Left ventricle myocardium superior (tissue), 1 donor: ENCODE results near the gene TMEM80. TPM values are rescaled to one million over a fixed set of nuclear protein-coding genes. Genes with fewer than 3 reads are reported as not detected.

Source experiments
- ATAC-seq: fragments of 200-7000 bp; cut with Tn5 transposase; one replicate; pipeline ENCODE4 v1.9.1; 2020; ENCODE audit warnings: mild to moderate bottlenecking, moderate library complexity
- DNase-seq: peaks from one replicate; pipeline ENCODE4 v3.0.0-alpha.2; 2020
- intact Hi-C: fragments of 100-400 bp; cut with micrococcal nuclease; formaldehyde crosslinking; loops from one replicate; pipeline ENCODE4 v1.11.0; 2022
- total RNA-seq: library from RNA; stranded (reverse); fragmentation: NEBNext Ultra II Directional; extraction: Animal tissue kit (Norgen Biotek cat#: 25700); gene quantifications from one replicate; pipeline ENCODE4 v1.2.1, GENCODE V29; 2021
- donor health status: DM: no; HTN: yes; CAD: no; lungs with severe emphysema.

TMEM80 gene
- total RNA-seq, 1 donor from 2014 or later = 9.0 TPM

DNA sequence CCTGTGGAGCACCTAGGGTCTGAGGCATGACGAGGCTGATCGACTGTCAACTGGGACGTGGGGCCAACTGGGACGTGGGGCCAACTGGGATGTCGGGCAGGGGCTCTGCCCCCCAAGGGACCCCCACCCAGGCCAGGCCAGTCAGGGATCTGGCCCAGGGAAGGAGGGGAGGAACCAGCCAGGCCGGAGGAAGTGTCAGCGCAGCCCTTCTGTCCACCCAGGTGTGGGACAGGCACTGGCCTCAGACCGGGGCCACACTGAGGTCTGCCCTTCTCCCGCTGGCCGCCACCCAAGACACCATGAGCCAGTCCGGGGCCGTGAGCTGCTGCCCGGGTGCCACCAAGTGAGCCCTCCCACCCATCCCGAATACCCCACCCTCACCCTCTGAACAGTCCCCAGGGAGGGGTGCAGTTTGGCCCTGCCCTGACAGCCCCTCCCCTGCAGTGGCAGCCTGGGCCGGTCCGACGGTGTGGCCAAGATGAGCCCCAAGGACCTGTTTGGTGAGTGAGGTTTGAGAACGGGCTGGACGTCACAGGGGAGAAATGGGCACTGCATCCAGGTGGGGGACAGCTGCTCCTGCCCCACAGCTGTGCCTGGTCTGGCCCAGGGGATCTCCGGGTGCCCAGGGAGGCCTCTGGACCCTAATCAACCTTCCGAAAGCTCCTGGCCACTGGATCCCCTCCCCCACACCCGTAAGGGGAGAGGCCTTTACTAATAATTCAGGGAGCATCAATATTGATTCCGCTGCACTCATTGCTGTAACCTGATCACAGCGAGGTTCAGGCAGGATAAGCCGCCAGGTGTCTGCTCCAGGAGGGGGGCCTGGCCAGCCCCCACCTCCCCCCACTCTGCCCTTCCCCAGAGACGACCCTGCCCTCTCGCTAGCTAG lies 13.7 kb downstream of the TMEM80 start:
- no peak for ATAC-seq
- no peak for DNase-seq
- intact Hi-C loops = no loop called here

DNA sequence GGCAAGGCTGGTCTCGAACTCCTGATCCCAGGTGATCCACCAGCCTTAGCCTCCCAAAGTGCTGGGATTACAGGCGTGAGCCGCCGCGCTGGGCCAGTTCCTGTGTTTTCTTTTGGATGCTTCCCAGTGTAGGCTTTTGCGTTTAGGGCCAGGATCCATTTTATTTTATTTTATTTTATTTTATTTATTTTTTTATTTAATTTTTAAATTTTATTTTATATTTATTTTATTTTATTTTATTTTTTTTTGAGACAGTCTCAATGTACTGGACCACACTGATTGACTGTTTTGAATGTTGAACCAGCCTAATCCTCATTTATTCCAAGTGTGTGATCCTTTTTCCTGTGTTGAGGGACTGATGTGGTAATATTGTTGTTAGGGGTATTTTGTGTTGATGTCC lies 18.8 kb downstream of the TMEM80 start:
- ATAC-seq = no peak
- no peak for DNase-seq
- intact Hi-C loops = no loop called here

DNA sequence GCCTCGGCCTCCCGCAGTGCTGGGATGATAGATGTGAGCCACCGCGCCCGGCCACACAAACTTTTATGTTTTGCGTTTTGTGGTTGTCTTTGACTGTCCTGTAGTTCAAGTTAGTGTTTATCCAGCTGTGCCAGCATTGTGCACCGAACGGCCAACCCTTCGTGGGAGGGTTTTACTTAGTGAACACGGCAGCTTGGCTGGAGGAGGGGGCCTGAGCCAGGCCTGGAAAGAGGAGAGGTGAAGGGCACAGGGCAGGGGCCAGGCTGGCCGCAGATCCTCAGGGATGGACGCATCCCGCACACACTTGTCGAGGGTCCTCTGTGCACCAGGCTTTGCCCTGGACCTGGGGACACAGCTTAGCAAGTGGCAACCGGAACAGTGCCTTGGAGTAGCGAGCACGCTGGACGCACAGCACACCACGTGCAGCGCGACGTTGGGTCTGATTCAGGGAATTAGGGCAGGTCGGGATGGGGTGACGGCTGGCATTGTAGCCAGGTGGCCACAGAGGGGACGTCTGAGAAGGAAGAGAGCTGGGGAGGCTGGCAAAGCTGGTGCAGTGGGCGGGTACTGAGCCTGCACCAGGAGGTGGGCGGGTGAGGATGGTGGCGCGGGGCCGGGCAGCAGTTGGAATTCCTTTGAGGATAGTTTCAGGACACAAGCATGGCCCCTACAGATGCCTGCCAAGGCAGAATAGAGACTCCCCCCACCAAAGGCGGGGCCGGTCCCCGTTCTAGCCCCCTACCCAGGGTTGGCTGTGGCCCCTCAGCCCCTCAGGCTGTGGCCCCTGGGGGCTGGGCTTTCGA lies 23.8 kb downstream of the TMEM80 start:
- intact Hi-C loops = no loop called here
- ATAC-seq = no peak
- DNase-seq = no peak

DNA sequence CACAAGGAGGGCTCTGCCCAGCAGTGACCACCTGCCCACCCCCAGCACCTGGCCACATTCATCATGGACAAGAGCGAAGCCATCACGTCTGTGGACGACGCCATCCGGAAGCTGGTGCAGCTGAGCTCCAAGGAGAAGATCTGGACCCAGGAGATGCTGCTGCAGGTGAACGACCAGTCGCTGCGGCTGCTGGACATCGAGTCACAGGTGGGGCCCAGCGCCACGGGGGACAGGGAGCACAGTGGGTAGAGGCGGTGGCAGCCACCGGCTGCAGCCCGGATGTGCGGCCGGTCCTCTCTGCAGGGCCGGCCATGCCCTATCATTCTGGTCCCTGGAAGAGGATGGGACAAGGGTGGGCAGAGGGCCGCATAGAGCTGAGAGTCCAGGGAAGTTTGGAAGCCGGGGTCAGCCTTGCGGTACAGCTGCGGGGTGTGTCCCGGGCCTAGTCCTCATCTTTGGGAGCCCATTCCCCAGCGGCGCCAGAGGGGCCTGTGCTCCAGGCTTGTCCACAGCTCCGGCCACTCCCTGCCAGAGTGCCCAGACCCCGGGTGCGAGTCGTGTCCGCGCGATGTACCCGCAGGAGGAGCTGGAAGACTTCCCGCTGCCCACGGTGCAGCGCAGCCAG lies 24.5 kb downstream of the TMEM80 start:
- DNase-seq (peak; percentile 27), ATAC-seq (no peak)
- intact Hi-C loops = no loop called here

DNA sequence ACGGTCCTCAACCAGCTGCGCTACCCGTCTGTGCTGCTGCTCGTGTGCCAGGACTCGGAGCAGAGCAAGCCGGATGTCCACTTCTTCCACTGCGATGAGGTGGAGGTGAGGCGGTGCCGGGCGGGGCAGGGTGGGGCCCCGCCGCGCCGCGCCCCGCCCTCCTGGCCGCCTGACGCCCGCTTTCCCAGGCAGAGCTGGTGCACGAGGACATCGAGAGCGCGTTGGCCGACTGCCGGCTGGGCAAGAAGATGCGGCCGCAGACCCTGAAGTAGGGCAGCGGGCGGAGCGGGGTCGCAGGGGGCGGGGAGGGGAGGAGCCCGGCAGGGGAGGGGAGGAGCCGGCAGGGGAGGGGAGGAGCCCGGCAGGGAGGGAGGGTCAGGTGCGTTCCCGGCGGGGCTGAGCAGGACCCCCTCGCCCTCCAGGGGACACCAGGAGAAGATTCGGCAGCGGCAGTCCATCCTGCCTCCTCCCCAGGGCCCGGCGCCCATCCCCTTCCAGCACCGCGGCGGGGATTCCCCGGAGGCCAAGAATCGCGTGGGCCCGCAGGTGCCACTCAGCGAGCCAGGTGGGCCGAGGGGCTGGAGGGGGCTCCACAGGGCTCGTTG lies 25.1 kb downstream of the TMEM80 start:
- intact Hi-C loops = no loop called here
- ATAC-seq (peak; percentile 26), DNase-seq (peak; percentile 43)

DNA sequence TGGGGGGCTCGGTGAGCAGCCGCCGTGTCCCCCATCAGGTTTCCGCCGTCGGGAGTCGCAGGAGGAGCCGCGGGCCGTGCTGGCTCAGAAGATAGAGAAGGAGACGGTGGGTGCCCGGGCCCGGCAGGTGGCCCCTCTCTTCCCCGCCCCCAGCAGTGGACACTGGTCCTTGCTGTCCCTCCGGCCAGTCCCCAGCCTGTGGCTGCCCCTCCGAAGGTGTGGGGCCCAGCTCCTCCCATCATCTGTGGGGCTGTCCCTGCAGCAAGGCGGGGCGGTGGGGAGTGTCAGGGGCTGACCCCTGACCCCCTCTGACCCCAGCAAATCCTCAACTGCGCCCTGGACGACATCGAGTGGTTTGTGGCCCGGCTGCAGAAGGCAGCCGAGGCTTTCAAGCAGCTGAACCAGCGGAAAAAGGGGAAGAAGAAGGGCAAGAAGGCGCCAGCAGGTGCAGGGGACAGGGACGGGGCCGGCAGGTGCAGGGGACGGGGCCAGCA lies 25.7 kb downstream of the TMEM80 start:
- intact Hi-C loops = no loop called here
- no peak for ATAC-seq
- no peak for DNase-seq

DNA sequence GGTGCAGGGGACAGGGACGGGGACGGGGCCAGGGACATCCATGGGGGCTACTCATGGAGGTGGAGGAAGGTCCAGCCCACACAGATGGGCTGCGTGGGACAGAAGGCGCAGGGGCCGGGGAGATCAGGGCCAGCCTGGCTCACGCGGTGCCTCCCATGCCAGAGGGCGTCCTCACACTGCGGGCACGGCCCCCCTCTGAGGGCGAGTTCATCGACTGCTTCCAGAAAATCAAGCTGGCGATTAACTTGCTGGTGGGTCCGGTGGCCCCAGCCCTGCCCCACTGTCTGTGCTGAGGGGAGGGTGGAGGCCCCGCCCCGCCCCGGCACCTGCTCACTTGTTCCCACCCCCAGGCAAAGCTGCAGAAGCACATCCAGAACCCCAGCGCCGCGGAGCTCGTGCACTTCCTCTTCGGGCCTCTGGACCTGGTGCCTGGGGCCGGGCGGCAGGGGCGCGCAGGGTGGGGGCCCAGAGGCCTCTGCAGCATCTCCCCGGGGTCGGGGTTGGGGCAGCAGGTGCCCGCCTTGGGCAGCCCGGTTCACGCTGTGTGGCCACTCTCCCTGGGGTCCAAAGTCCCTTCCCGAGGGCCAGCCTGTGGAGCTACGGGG lies 26.2 kb downstream of the TMEM80 start:
- DNase-seq = peak; percentile 57
- intact Hi-C loops = no loop called here

DNA sequence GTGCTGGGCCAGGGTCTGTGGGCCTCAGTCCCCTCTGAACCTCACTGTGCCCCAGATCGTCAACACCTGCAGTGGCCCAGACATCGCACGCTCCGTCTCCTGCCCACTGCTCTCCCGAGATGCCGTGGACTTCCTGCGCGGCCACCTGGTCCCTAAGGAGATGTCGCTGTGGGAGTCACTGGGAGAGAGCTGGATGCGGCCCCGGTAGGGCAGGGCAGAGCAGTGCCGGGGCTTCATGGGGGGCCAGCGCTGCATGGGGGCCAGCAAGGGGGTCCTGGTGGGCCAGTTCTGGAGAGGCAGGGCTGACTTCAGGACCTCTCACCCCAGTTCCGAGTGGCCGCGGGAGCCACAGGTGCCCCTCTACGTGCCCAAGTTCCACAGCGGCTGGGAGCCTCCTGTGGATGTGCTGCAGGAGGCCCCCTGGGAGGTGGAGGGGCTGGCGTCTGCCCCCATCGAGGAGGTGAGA lies 26.8 kb downstream of the TMEM80 start:
- ATAC-seq (no peak), DNase-seq (no peak)
- intact Hi-C loops = no loop called here

More for the DNA sequence above, 26.2 kb downstream of the TMEM80 start:
- no peak for ATAC-seq

DNA sequence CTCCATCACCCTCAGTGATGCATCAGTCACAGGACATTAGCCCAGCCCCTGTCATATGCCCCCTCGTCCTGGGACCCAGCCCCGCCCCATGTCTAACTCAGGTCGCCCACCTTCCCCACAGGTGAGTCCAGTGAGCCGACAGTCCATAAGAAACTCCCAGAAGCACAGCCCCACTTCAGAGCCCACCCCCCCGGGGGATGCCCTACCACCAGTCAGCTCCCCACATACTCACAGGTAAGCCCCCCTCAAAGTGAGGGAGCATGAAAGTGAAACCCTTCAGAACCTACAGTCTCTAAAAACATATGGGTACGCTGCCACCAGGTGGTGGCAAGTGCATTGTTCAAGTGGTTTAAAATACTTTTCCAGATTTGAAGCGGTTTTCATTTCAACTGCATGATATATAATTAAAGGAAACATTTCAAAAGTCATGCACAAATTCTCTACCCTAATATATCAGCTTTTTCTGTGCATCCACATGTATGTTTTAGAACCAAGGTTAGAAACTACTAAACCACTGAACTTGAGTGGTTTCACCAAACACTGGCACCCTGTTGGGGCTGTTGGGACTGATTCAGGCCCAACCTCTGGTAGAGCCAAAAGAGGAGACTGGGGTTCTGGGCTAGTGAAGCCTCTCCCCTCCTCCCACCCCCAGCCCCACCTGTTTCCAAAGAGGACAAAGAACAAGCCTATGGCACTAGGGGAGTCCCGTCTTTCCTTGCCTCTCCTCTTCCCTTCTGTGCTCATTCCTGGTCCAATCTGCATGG lies 27.7 kb downstream of the TMEM80 start:
- DNase-seq (peak; percentile 58), ATAC-seq (no peak)
- intact Hi-C loops = no loop called here

DNA sequence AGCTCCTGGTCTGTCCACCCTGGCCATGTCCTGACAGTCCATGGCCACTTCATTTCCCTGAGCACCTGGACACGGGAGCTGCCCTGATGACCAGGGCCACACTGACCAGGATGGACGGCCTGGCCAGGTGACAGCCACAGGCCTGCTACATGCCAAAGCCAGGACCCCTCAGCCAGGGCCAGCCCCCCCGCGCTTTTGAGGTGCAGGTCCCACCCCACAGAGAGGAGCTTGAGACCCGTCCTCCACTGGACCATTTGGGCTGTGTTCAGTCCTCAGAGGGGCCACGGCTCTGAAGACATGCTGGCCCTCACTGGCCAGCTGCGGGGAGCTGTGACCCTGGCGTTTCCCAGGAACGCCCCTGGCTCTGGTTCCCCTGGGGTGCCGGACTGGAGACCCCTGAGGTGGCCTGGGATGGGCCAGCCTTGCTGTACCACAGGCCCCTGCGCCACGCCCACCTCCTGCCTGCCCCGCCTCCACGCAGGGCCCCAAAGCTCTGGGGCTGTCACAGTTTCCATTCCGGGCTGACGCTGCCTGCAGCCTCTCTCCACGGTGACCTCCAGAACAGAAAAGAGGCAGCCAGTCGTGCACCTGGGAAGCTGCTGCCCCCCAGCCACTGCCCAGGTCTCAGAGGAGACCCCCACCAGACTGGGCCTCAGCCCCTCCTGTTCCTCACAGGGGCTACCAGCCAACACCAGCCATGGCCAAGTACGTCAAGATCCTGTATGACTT lies 28.6 kb downstream of the TMEM80 start:
- peak; percentile 29 for DNase-seq
- intact Hi-C loops = no loop called here
- no peak for ATAC-seq

DNA sequence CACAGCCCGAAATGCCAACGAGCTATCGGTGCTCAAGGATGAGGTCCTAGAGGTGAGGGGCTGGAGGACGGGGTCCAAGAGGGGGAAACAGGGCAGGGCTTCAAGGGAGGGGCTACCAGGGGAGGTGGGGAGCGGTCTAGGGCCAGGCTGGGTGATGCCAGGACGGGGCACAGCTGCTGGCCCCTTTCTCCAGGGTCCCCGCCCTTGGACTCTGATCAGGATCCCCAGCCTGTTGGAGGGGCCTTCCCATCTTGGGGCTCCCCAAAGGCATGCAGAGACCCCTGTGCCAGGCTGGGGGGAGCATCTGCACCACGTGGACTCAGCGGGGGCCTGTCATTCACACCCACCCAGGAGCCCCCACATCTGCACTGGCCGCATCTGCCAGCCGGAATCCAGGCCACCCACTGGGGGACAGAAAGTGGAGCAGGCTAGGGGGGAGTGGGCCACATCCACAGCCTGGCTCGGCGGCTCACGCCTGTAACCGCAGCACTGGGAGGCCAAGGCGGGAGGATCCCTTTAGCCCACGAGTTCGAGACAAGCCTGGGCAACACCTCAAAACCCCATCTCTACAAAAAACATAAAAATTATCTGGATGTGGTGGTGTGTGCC lies 29.3 kb downstream of the TMEM80 start:
- DNase-seq (no peak), ATAC-seq (no peak)
- intact Hi-C loops = no loop called here

DNA sequence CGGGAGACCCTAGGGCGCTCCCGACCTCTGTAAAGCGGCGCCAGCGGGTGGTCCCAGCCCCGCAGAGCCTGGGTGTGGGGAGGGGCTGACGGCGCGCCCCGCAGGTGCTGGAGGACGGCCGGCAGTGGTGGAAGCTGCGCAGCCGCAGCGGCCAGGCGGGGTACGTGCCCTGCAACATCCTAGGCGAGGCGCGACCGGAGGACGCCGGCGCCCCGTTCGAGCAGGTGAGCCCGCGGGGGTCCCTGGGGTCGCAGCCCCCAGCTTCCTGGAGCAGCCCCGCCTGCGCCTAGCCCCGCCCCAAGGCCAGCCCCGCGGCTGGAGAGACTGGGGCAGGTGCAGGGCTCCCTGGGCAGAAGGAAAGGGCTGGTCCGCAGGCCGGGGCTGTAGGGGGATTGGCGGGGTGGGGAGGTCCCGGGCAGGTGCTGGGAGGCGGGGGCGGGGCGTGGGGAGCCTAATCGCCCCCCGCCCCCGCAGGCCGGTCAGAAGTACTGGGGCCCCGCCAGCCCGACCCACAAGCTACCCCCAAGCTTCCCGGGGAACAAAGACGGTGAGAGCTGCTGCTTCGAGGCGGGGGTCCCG lies 30.1 kb downstream of the TMEM80 start:
- intact Hi-C loops = no loop called here
- no peak for ATAC-seq
- DNase-seq = no peak

DNA sequence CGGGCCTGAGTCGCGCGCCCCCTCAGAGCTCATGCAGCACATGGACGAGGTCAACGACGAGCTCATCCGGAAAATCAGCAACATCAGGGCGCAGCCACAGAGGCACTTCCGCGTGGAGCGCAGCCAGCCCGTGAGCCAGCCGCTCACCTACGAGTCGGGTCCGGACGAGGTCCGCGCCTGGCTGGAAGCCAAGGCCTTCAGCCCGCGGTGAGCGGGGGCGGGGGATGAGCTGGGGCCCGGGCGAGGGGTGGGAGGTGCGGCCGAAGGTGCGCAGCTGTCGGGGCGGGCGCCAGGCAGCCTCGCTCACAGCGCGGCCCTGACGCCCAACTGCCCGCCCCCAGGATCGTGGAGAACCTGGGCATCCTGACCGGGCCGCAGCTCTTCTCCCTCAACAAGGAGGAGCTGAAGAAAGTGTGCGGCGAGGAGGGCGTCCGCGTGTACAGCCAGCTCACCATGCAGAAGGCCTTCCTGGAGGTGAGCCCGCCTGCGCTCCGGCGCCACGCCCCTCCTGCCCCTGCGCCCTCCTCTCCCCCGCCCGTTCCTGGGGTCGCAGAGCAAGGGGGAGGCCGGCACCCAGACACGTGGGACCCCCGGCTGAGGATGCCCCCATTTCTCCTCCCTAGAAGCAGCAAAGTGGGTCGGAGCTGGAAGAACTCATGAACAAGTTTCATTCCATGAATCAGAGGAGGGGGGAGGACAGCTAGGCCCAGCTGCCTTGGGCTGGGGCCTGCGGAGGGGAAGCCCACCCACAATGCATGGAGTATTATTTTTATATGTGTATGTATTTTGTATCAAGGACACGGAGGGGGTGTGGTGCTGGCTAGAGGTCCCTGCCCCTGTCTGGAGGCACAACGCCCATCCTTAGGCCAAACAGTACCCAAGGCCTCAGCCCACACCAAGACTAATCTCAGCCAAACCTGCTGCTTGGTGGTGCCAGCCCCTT lies 30.9 kb downstream of the TMEM80 start:
- DNase-seq = peak; percentile 50
- intact Hi-C loops = no loop called here
- no peak for ATAC-seq

DNA sequence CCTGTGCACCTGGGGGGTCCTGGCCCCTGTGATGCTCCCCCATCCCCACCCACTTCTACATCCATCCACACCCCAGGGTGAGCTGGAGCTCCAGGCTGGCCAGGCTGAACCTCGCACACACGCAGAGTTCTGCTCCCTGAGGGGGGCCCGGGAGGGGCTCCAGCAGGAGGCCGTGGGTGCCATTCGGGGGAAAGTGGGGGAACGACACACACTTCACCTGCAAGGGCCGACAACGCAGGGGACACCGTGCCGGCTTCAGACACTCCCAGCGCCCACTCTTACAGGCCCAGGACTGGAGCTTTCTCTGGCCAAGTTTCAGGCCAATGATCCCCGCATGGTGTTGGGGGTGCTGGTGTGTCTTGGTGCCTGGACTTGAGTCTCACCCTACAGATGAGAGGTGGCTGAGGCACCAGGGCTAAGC lies 31.7 kb downstream of the TMEM80 start:
- peak; percentile 27 for DNase-seq
- intact Hi-C loops = no loop called here
- ATAC-seq = no peak

DNA sequence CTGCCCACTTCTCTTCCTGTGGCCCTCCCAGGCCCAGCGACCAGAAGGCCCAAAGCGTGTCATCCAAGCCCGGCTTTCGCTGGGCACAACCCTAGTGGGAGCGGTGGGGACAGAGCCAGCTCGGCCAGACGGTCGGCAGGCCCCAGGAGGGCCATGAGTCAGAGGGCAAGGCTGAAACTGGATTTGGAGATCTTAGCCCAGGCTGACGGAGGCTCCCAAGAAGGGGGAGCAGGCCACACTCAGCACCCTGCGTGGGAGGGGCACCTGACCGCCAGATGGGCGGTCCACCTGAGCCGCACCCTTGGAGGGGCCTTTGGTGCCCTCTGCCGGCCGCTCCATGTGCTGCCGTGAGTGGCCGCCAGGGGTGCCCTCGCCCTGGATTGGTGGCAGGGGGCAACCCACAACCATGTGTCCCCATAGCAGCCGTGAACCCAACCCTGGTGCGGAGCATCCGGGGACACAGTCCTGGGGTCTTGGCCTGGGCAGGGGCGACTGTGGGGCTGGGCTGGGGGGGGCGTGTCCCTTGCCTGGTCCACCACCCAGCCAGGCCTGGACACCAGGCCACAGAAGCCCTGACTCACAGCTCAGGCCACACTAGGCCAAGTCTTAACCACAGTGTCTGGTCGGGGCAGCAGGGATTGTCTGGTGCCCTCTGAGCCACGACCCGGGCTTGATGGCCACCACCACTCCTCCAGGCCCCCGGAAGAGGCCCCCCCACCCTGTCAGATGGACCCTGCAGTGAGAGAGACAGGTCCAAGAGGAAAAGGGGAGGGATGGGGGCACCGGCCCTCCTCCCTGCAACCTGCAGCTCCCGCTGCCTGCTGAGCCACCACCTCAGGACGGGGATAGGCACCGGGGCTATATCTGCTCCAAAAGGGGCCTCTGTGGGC lies 32.5 kb downstream of the TMEM80 start:
- ATAC-seq (peak; percentile 88), DNase-seq (peak; percentile 90)
- intact Hi-C loops = no loop called here
